ENCODE data around the gene ADIPOR2. TPM values are rescaled to one million over a fixed set of nuclear protein-coding genes. Genes with fewer than 3 reads are reported as not detected.
"Not testable (repeated sequence)": the region's sequence is repeated elsewhere in the genome, so short reads cannot be mapped to it uniquely, and the experiment has no call there.

ADIPOR2 gene
- polyA plus RNA-seq, 3 donors: 3.9 to 14.6 (median 6.2) TPM

- H3K9ac ChIP-seq (ENCODE audit: insufficient read depth, low read length, poor library complexity, severe bottlenecking); H3K4me3 ChIP-seq (replicated peaks in 1 of 3; ENCODE audit: low read depth in 2 of 3, low read length in 3 of 3); intact Hi-C loops (cut with micrococcal nuclease); H2AFZ ChIP-seq (ENCODE audit: insufficient read depth, low read depth, low read length, poor library complexity, severe bottlenecking); H3K9me3 ChIP-seq (replicated peaks in 1 of 2; ENCODE audit: control insufficient read depth in 1 of 2, insufficient read depth in 1 of 2, low read length in 2 of 2); H3K4me2 ChIP-seq (replicated peaks; ENCODE audit: extremely low read depth, low read length, poor library complexity, severe bottlenecking); H3K4me3 Mint-ChIP-seq; H3K27me3 Mint-ChIP-seq (ENCODE audit: low read depth in 3 of 3); H3K27me3 ChIP-seq (ENCODE audit: control insufficient read depth in 2 of 2, insufficient read depth in 2 of 2, low read length in 2 of 2); DNase-seq; H3K27ac ChIP-seq (ENCODE audit: low read depth in 1 of 2, low read length in 2 of 2): not testable (repeated sequence)
- WGBS (ENCODE audit: insufficient coverage): 96% methylated on average over 5 of the region's 8 CpGs
- Mint-ChIP-seq H3K9me3 (peaks cover 7 to 21% (median 11%) of the 10 kb centered on the region in 7 donors), H3K4me1 (peaks cover 23% of the 10 kb centered on the region), H3K36me3 (peaks cover 15 to 34% of the 10 kb centered on the region in 2 donors), H3K27ac (peak overlapping the region in 3 of 7 donors; percentile 2 to 70 (median 6))
- Histone ChIP-seq H3K36me3 (replicated peaks in 1 of 2; ENCODE audit: control insufficient read depth in 1 of 2, insufficient read depth in 2 of 2, low read length in 2 of 2) (peaks cover 0 to 26% of the 10 kb centered on the region in 2 donors), H3K79me2 (ENCODE audit: insufficient read depth, low read length) (peaks cover 99% of the 10 kb centered on the region), H3K4me1 (ENCODE audit: control insufficient read depth in 1 of 2, insufficient read depth in 2 of 2, low read length in 2 of 2) (peaks cover 6 to 13% of the 10 kb centered on the region in 2 donors), H4K20me1 (ENCODE audit: insufficient read depth, low read length) (peaks cover 85% of the 10 kb centered on the region)
Measured at GRCh38 chr12:1715459-1715858, 24.6 kb downstream of the ADIPOR2 start.

- no peak for TF ChIP-seq CTCF (IDR thresholded peaks at IDR 0.05)
- Histone ChIP-seq H3K4me3 (replicated peaks in 1 of 3; ENCODE audit: low read depth in 2 of 3, low read length in 3 of 3) (no peak overlapping the region), H3K36me3 (replicated peaks in 1 of 2; ENCODE audit: control insufficient read depth in 1 of 2, insufficient read depth in 2 of 2, low read length in 2 of 2) (peaks cover 0 to 26% of the 10 kb centered on the region in 2 donors), H3K4me2 (replicated peaks; ENCODE audit: extremely low read depth, low read length, poor library complexity, severe bottlenecking) (no peak overlapping the region), H3K27me3 (ENCODE audit: control insufficient read depth in 2 of 2, insufficient read depth in 2 of 2, low read length in 2 of 2) (no peaks in the 10 kb centered on the region), H3K9me3 (replicated peaks in 1 of 2; ENCODE audit: control insufficient read depth in 1 of 2, insufficient read depth in 1 of 2, low read length in 2 of 2) (peaks cover 4 to 10% of the 10 kb centered on the region in 2 donors), H3K79me2 (ENCODE audit: insufficient read depth, low read length) (peaks cover 97% of the 10 kb centered on the region), H3K27ac (ENCODE audit: low read depth in 1 of 2, low read length in 2 of 2) (no peak overlapping the region), H3K9ac (ENCODE audit: insufficient read depth, low read length, poor library complexity, severe bottlenecking) (no peak overlapping the region), H2AFZ (ENCODE audit: insufficient read depth, low read depth, low read length, poor library complexity, severe bottlenecking) (no peak overlapping the region), H4K20me1 (ENCODE audit: insufficient read depth, low read length) (peaks cover 81% of the 10 kb centered on the region), H3K4me1 (ENCODE audit: control insufficient read depth in 1 of 2, insufficient read depth in 2 of 2, low read length in 2 of 2) (peaks cover 3 to 4% of the 10 kb centered on the region in 2 donors)
- Mint-ChIP-seq H3K36me3 (peaks cover 18 to 32% of the 10 kb centered on the region in 2 donors), H3K4me3 (no peak overlapping the region), H3K9me3 (peaks cover 7 to 21% (median 11%) of the 10 kb centered on the region in 7 donors), H3K27ac (peak overlapping the region in 1 of 7 donors; percentile 38), H3K4me1 (peaks cover 14% of the 10 kb centered on the region), H3K27me3 (ENCODE audit: low read depth in 3 of 3) (peaks cover 0 to 2% (median 0%) of the 10 kb centered on the region in 3 donors)
- no CpG with 5 or more reads among the region's 3 CpGs for WGBS (ENCODE audit: insufficient coverage)
- intact Hi-C loops (cut with micrococcal nuclease): no loop called here
- no peak for DNase-seq
Measured at GRCh38 chr12:1716215-1716862, 25.5 kb downstream of the ADIPOR2 start.
